Umbilical cord (tissue), 2 donors: ENCODE results near the gene TRAF6. TPM values are rescaled to one million over a fixed set of nuclear protein-coding genes. Genes with fewer than 3 reads are reported as not detected.
"Not testable (repeated sequence)": the region's sequence is repeated elsewhere in the genome, so short reads cannot be mapped to it uniquely, and the experiment has no call there.

Experiments
- DNase-seq: peaks from one replicate; pipeline ENCODE4 v3.0.0-alpha.2; 2015; ENCODE audit warnings: low spot score
- total RNA-seq: library from RNA; depleted of rRNA; stranded (reverse); fragments of >200 nt; gene quantifications from one replicate; pipeline ENCODE4 v1.2.3, GENCODE V29; 2014; ENCODE audit warnings: low replicate concordance; ENCODE audit not compliant: insufficient read depth

The TRAF6 gene, protein sequence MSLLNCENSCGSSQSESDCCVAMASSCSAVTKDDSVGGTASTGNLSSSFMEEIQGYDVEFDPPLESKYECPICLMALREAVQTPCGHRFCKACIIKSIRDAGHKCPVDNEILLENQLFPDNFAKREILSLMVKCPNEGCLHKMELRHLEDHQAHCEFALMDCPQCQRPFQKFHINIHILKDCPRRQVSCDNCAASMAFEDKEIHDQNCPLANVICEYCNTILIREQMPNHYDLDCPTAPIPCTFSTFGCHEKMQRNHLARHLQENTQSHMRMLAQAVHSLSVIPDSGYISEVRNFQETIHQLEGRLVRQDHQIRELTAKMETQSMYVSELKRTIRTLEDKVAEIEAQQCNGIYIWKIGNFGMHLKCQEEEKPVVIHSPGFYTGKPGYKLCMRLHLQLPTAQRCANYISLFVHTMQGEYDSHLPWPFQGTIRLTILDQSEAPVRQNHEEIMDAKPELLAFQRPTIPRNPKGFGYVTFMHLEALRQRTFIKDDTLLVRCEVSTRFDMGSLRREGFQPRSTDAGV
- 27.4 TPM for total RNA-seq

DNA sequence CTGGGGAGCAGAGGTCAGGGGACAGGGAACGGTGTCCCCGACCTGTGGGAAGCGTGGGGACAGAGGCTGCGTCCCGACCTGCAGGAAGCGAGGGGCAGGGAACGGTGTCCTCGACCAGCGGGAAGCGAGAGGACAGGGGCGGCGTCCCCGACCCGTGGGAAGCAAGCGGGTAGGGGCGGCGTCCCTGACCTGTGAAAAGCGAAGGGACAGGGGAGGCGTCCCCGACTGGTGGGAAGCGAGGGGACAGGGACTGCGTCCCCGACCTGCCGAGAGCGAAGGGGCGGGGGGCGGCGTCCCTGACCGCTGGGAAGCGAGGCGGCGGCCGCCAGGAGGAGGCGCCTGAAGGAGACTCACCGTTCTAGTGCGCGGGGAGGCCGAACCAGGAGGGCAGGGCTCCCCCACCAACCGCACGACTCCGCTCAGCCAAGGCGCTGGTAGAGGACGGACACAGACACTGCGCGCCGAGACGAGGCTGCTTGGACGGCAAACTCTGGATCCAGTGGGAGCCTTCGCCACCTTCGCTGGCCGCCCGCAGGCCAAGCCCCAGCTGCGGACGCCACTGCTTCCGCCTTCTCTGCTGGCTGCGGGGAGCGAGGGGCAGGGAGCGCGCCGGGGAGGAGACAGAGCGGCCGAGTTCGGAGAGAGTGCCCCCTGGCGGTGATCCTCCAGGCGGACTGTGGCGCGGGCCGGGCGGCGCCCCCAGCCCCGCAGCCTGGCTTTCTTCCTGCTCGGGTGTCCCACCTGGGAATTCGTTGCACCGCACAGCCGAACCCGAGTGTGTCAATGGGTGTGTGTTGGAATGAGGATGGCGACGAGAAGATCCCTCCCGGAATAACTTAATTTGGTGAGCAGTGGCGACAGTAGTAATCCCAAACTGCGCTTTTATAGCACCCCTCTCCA lies at the start of gene TRAF6:
TSS of gene TRAF6 (minus strand) at position 579 of the 900 bp plus-strand sequence. CDS start 8,757 bp downstream, outside the sequence.
- peak; percentile 90 for DNase-seq

DNA sequence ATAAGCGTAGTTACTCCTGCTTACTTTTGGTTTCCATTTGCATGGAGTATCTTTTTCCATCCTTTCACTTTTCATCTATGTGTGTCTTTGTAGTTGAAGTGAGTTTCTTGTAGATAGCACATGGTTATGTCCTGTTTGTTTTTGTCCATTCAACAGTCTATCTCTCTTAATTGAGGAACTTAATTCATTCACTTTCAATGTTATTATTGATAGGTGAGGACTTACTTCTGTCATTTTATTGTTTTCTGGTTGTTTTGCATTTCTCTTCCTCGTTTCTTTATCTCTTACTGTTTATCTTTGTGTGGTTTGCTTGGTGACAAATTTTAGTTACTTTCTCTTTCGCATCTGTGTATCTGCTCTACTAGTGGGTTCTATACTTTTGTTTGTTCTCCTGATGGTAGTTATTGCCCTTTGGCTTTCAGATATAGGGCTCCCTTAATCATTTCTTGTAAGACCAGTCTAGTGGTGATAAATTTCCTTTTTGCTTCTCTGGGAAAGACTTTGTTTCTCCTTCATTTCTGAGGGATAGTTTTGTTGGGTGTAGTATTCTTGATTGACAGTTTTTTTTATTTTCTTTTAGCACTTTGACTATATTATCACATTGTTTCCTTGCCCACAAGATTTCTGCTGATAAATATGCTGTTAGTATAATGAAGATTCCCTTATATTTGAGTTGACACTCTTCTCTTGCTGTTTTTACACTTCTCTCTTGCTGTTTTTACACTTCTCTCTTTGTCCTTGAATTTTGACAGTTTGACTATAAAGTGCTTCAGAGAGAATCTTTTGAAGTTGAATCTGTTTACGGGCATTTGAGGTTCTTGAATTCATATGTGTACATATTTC lies 48.7 kb upstream of the TRAF6 start:
- no peak for DNase-seq

DNA sequence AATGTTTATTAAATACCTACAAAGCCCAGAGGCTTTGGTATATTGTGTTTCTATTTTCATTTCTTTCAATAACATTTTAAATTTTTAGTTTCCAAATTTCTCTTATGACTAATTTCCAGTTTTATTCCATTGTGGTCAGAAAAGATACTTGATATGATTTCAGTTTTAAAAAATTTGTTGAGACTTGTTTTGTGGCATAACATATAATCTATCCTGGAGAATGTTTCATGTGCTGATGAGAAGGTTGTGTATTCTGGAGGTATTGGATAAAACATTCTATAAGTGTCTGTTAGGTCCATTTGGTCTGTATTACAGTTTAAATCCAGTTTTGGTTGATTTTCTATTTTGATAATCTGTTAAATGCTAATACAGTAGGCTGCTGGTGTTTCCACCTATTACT lies 47.9 kb upstream of the TRAF6 start:
- DNase-seq = no peak

DNA sequence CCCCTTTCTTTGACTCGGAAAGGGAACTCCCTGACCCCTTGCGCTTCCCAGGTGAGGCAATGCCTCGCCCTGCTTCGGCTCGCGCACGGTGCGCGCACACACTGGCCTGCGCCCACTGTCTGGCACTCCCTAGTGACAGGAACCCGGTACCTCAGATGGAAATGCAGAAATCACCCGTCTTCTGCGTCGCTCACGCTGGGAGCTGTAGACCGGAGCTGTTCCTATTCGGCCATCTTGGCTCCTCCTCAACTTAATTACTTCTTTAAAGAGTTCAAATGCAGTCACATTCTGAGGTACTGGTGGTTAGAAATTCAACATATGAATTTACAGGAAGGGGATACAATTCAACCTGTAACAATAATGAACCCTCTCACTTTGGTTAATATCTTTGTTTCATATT lies 47.3 kb upstream of the TRAF6 start:
- DNase-seq = not testable (repeated sequence)

DNA sequence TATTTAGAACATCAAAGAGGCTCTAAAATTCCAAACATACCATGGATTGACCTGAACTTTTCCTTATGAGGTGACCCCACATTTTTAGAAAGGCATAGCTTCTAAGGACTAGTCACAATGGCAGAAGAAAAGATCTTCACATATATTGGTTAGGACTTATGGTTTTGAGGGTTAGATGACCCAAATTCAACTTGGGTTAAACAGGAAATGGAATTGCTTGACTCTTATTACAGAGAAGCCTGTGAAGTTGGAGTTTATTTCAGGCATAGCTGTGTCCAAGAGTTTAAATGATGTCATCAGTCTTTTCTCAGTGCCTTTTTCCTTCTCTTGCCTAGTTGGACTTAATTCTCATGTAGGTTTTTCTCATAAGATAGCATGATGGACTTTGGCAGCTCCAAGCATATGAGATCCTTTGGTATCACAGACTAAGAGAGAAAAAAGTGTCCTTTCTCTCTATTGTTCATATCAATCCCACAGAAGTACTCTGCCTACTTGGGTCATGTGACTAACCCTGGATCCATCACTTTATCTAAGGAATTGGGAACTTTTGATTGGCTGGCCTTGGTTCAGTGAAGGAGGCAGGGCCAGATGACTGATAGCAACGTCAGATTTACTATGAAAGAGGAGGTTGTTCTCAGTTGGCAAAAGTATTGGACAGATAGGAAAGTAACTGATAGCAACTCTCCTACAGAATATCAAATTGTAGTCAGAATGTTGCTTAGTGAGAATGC lies 40.5 kb upstream of the TRAF6 start:
- no peak for DNase-seq

DNA sequence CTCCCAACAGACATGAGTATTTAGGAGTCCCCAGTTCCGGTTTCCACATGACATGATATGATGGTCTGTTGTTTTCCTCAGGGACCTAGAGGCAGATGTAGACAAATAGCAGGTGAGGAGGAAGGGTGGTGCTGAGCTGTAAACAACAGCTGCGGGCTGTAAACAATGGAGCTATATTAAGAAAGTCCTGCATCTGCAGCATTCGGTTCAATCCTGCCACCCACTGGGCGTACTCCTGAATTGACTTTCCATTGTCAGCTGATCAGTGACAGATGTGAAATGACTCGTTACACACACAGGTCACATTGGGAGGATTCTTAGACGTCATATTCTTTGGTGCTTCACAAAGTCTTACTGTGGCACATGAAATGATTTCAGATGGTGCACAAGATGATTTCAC lies 30.9 kb upstream of the TRAF6 start:
- DNase-seq = no peak

DNA sequence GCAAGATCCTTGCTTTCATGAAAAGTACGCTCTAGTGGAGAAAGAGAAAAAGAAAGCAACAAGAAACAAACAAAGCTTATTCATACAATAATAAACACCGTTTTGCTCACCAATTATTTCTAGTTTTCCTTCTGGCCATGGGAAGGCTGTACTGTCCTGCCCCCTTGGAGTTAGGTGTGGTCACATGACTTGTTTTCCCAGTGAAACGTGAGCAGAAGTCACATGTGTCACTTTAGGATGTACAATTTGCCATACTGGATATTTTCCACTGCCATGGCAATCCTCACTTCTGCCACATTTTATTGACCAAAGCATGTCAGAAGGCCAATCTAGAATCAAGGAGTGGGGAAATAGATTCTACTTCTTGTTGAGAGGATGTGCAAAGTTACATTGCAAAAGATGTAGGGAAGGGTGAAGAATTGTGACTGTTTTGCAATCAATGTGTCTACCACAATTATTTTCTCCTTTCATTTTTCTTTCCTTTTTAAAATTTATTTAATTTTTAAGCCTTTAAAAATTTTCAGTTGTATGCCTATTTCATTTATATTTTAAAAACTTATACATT lies 24.3 kb upstream of the TRAF6 start:
- no peak for DNase-seq

DNA sequence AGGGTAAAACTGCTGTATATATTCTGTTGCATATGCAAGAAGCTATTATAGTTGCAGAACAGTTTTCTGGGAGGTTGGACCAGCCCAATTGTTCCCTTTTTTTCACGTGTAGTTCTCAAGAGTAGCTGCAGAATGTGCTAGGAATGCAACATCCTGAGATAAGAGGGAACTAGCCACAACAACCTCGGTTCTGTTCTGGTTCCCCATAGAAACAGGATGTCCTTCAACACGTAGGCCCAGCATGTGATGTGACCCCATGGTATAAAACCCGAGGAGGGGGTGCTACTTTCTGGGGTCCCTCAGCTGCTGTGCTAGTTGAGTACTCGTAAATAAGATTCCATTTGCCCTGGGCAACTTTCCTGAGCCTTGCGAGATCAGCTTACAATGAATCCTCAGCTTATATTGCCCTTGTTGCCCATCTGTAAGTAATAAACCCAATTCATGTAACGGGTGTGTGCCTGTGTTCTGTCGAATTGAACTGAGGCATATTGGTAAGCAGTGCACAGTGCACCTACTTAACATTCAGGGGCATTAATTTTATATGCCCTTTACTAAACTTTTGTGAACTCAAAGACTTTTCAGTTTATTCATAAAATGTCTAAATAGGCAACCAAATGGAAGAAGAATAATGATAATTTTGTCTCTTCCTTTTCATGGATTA lies 23.0 kb upstream of the TRAF6 start:
- peak; percentile 12 for DNase-seq

DNA sequence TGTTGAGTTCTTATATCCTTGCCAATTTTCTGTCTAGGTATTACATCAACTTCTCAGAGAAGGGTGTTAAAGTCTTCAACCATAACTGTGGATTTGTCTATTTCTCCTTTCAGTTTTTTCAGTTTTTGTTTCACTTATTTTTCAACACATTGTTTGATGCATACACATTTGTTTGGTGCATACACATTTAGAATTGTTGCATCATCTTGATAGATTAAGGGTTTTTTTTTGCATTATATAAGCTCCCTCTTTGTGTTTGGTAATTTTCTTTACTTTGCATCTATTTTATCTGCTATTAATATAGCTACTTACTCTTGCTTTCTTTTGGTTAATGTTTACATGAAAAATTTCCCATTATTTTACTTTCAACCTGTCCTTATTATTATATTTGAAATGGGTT lies 20.8 kb upstream of the TRAF6 start:
- no peak for DNase-seq

DNA sequence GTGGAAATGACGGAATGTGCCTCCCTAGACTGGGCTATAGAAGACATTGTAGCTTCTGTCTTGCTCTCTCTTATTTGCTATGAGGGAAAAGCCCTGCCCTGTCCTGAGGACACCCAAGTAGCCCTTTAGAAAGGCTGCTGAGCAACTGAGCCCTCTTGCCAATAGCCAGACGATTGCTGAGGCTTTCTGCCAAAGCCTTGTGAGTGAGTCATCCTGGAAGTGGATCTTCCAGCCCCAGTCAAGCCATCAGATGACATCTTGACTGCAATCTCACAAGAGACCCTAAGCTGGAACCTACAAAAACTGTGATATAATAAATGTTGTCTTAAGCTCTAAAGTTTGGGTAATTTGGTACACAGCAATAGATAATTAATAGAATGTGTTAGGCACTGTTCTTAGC lies 3.9 kb upstream of the TRAF6 start:
- no peak for DNase-seq

DNA sequence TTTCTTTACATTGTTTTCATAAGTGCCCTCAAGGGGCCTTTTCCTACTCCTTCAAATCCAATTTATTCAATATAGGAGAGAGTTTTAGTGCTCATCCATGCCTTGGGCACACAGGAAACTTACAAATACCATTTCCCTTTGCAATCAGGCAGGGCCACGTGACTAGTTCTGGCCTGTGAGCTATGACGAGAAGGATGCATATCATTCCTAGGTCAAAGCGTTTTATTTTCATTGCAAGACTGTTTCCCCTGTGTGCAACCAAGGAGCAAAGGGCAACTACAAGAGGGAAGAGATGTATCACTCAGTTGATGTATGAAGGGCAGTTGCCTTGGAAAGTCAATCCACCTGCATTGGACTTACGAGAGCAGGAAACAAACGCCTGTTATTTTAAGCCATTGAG lies 1.9 kb upstream of the TRAF6 start:
- DNase-seq = no peak

DNA sequence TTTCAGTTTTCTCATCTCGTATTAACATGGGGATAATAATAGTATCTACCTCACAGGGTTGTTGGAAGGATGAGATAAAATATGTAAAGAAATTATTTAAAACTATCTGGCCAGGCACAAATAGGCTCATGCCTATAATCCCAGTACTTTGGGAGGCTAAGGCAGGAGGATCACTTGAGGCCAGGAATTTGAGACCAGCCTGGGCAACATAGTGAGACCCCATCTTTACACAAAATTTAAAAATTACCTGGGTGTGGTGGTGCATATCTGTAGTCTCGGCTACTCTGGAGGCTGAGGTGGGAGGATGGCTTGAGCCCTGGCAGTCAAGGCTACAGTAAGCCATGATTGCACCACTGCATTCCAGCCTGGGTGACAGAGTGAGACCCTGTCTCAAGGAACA lies 990 bp upstream of the TRAF6 start:
- not testable (repeated sequence) for DNase-seq

DNA sequence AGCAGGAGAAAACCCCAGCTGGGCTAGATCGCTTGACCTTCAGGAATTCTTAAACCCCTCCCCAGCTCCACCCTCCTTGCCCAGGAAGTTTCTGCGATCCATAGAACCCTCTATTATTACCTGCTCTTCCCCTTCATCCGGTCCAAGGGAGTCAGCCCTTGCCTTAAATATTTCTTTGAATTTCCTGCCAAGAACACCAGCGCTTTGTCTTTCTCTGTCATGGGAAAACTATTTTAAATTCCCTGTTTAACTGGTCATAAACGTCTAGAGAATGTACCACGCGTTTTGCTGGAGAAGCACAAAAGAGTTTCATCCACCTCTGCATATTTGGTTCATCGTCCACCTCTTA lies 496 bp upstream of the TRAF6 start:
- DNase-seq = no peak

DNA sequence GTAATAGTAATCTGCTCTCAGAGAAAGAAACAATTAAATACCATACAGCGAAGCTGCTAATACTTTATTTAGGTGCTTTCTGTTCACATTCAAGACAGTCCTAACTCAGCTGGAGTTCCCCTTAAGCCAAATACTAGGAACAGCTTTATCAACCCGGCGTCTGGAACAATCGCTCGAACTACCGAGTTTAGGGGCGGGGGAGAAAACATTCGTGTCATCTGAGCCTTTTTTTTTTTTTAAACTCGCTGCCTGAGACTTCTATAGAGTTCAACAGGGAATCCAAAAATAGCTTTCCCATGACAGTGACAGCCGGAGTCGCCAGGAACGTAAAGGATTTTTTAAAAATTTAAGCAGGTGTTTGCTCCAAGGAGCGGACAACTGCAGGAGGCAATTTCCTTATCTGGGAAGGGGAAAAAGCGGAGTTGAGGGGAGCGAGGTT lies 852 bp downstream of the TRAF6 start:
- DNase-seq = peak; percentile 65

DNA sequence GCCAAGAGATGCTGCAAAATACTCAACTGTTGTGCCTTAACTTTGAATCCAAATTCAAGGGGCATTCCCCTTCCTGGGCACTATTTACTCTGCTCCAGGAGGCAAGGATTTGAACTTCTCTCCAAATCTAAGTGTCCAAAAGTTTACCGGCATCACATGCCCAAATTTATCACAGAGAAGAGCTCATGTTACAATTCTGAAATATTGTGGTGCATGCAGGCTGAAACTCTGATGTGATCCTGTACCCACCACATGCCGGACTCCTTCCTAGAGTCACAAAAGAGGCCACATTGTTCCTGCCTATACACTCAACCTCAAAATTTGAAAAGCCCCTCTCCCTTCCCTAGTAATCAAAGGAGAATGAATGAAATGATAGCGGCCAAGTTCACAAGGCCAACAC lies 1.3 kb downstream of the TRAF6 start:
- DNase-seq = no peak

DNA sequence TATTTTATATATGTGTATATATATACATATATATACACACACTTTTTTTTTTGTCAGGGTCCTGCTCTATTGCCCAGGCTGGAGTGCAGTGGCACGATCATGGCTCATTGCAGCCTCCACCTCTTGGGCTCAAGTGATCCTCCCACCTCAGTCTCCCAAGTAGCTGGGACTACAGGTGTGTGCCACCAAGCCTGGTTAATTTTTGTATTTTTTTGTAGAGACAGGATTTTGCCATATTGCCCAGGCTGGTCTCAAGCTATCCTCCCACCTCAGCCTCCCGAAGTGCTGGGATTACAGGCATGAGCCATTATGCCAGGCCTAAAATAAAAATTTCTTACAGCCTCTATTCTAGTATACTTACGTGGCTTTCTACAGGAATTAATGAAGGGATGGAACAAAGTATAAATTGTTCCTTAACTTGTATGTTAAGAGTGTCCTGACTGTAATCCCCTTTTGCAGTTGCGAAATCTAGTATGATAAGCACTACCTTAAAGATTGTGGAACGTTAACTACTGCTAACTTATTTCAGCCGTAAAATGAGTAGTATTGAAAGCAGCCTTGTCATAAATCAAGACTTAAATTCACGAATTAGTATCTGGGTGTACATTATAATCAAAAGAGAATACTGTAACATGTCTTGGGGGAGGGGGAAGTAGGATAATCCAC lies 2.1 kb downstream of the TRAF6 start:
- no peak for DNase-seq

DNA sequence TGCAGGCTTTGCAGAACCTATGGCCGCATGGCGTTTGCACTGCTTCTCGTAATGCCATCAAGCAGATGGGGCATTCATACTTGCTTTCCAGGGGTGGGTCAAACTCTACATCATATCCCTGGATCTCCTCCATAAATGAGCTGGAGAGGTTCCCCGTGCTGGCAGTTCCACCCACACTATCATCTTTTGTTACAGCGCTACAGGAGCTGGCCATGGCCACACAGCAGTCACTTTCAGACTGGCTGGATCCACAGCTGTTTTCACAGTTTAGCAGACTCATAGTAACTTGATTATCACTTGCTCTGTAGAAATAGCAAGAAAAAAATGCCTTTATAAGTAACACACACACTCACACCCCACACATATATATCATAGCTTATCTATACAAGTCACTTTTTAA lies 8.8 kb downstream of the TRAF6 start:
- no peak for DNase-seq

DNA sequence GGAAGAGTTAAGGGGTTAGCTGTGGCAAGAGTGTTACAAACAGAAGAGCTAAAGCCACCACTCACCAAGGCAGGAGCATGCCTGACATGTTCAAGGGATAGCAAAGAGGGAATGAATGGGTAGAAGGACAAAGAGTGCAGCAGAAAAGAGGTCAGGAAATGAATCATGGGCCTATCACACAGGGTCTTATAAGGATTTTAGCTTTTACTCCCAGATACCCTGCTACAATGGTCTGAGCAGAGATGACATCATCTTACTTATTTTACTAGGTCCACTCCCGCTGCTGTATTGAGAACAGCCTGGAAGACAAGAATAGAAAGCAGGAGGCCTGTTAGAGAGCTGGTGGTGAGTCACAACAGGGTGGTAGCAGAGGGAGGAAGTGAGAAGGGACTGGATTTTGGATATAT lies 9.8 kb downstream of the TRAF6 start:
- peak; percentile 88 for DNase-seq

DNA sequence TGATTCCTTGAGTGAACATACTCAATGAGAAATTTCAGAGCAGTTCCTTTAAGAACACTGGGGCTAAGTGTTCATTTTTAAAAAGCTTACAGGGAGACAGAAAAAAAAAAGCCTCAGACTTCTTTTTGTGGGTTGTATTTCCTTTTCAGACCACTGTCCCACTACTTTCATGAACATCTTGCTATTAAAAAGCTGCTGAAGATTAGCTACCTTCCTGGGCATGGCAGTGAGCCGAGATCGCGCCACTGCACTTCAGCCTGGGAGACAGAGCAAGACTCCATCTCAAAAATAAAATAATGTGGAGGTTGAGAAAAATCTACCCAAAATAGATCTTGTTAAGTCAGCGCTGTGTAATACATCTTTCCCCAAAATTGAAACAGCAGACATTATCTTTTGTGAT lies 10.8 kb downstream of the TRAF6 start:
- no peak for DNase-seq
